ENCODE results near the gene CDC20B. TPM values are rescaled to one million over a fixed set of nuclear protein-coding genes. Genes with fewer than 3 reads are reported as not detected.

The CDC20B gene
- total RNA-seq, 1 experiment from 2014 or later: not detected

GRCh38 chr5:55072666-55073065 lies 100.3 kb downstream of the CDC20B start (continued):
- no peak for TF ChIP-seq TCF7L2 (IDR thresholded peaks at IDR 0.05; ENCODE audit: borderline replicate concordance, extremely low read depth, insufficient read depth, insufficient read length)
- TF ChIP-seq FOSL1 (IDR thresholded peaks at IDR 0.05; ENCODE audit: low read depth): no peak

GRCh38 chr5:55071413-55071812 lies 101.6 kb downstream of the CDC20B start:
- Histone ChIP-seq H3K4me1 (ENCODE audit: control insufficient read depth in 1 of 2, insufficient read depth in 2 of 2, low read length in 2 of 2) (no peaks in the 10 kb centered on the region), H3K9me2 (ENCODE audit: insufficient read depth) (no peaks in the 10 kb centered on the region), H3K4me2 (ENCODE audit: low read length) (no peak overlapping the region), H2AFZ (ENCODE audit: low read depth, low read length, poor library complexity, severe bottlenecking) (no peak overlapping the region), H3K9me3 (ENCODE audit: control insufficient read depth in 1 of 2, insufficient read depth in 1 of 2, low read depth in 1 of 2, low read length in 2 of 2) (no peaks in the 10 kb centered on the region), H3K4me3 (replicated peaks in 1 of 2; ENCODE audit: low read depth in 1 of 2, low read length in 2 of 2) (no peak overlapping the region), H3K27me3 (ENCODE audit: insufficient read depth, low read length) (peaks cover 18% of the 10 kb centered on the region), H3K36me3 (ENCODE audit: control insufficient read depth in 1 of 2, insufficient read depth in 2 of 2, low read length in 2 of 2) (no peaks in the 10 kb centered on the region), H4K20me1 (ENCODE audit: insufficient read depth) (no peaks in the 10 kb centered on the region), H3K79me2 (ENCODE audit: insufficient read depth, low read length) (no peaks in the 10 kb centered on the region), H3K27ac (ENCODE audit: low read depth, low read length) (no peak overlapping the region), H3K9ac (ENCODE audit: low read length) (no peak overlapping the region)
- ChIA-PET RAD21 (ENCODE audit: low non-redundant PET in 1 of 2, low total read pairs in 2 of 2, uncharacterized antibody in 2 of 2, unreplicated experiment in 2 of 2) (no interaction called here), CTCF (no interaction called here), POLR2A (no interaction called here)
- ATAC-seq (no peak), DNase-seq (ENCODE audit: low read depth, low spot score) (no peak)
- BruUV-seq (replicated peaks): no TSS peak
- TF ChIP-seq ZFX (IDR thresholded peaks at IDR 0.05): no peak
- intact Hi-C loops (cut with micrococcal nuclease): no loop called here

GRCh38 chr5:55070968-55071367 lies 102.0 kb downstream of the CDC20B start:
- H4K20me1 ChIP-seq (ENCODE audit: insufficient read depth): no peaks in the 10 kb centered on the region
- DNase-seq (ENCODE audit: low read depth, low spot score): no peak
- H3K4me3 ChIP-seq (replicated peaks in 1 of 2; ENCODE audit: low read depth in 1 of 2, low read length in 2 of 2): no peak overlapping the region
- no peaks in the 10 kb centered on the region for H3K79me2 ChIP-seq (ENCODE audit: insufficient read depth, low read length)
- intact Hi-C loops (cut with micrococcal nuclease): no loop called here
- CTCF ChIA-PET: no interaction called here
- H3K9me2 ChIP-seq (ENCODE audit: insufficient read depth): no peaks in the 10 kb centered on the region
- BruUV-seq (replicated peaks): no TSS peak
- POLR2A ChIA-PET: no interaction called here
- H3K36me3 ChIP-seq (ENCODE audit: control insufficient read depth in 1 of 2, insufficient read depth in 2 of 2, low read length in 2 of 2): no peaks in the 10 kb centered on the region
- no peak overlapping the region for H3K4me2 ChIP-seq (ENCODE audit: low read length)
- H3K27ac ChIP-seq (ENCODE audit: low read depth, low read length): no peak overlapping the region
- RAD21 ChIA-PET (ENCODE audit: low non-redundant PET in 1 of 2, low total read pairs in 2 of 2, uncharacterized antibody in 2 of 2, unreplicated experiment in 2 of 2): no interaction called here
- H2AFZ ChIP-seq (ENCODE audit: low read depth, low read length, poor library complexity, severe bottlenecking): no peak overlapping the region
- H3K27me3 ChIP-seq (ENCODE audit: insufficient read depth, low read length): peaks cover 22% of the 10 kb centered on the region
- H3K9ac ChIP-seq (ENCODE audit: low read length): no peak overlapping the region
- H3K9me3 ChIP-seq (ENCODE audit: control insufficient read depth in 1 of 2, insufficient read depth in 1 of 2, low read depth in 1 of 2, low read length in 2 of 2): no peaks in the 10 kb centered on the region
- no peak for ATAC-seq
- H3K4me1 ChIP-seq (ENCODE audit: control insufficient read depth in 1 of 2, insufficient read depth in 2 of 2, low read length in 2 of 2): no peaks in the 10 kb centered on the region
- no peak for TF ChIP-seq ATF3 (IDR thresholded peaks at IDR 0.05)
- TF ChIP-seq EZH2phosphoT487 (IDR thresholded peaks at IDR 0.05; ENCODE audit: borderline replicate concordance): no peak
- no peak for TF ChIP-seq MAX (IDR thresholded peaks at IDR 0.05)
- no peak for TF ChIP-seq CTCF (IDR thresholded peaks at IDR 0.05 in 2 of 3, conservative IDR thresholded peaks at IDR 0.05 in 1 of 3; ENCODE audit: borderline replicate concordance in 1 of 3, insufficient read depth in 1 of 3, low read depth in 2 of 3, low read length in 2 of 3)
- no peak for TF ChIP-seq EZH2 (IDR thresholded peaks at IDR 0.05)
- no peak for TF ChIP-seq ZBTB33 (IDR thresholded peaks at IDR 0.05; ENCODE audit: extremely low read depth, insufficient replicate concordance, low read length)
- no peak for TF ChIP-seq EGR1 (IDR thresholded peaks at IDR 0.05; ENCODE audit: low read depth)
- TF ChIP-seq ELF1 (IDR thresholded peaks at IDR 0.05; ENCODE audit: borderline replicate concordance, low read depth): no peak
- TF ChIP-seq CEBPB (IDR thresholded peaks at IDR 0.05; ENCODE audit: low read depth): no peak
- TF ChIP-seq ZNF274 (IDR thresholded peaks at IDR 0.05; ENCODE audit: low read depth, low read length): no peak
